Gastrocnemius medialis (tissue), 4 donors: Measurements from ENCODE around the gene ENHO.

Experiments used
- CTCF ChIP-seq, 5 experiments: fragments of 450-650 bp in 3 of 5; fragments of 200-600 bp in 2 of 5; sonication (generic) in 2 of 5; IDR thresholded peaks in 4 of 5; conservative IDR thresholded peaks in 1 of 5; 1 replicate in 4 of 5; 2 replicates in 1 of 5; pipeline ENCODE4 v1.5.1; 2016 to 2019; ENCODE audit warnings: antibody characterized with exemption in 5 of 5, mild to moderate bottlenecking in 3 of 5, moderate library complexity in 3 of 5
- POLR2A ChIP-seq, 2 donors: fragments of 450-650 bp; IDR thresholded peaks; one replicate each; pipeline ENCODE4 v1.6.1; 2017; ENCODE audit warnings: antibody characterized with exemption in 2 of 2, mild to moderate bottlenecking in 2 of 2, moderate library complexity in 2 of 2

GRCh38 chr9:34492051-34492450 is 30.7 kb downstream of the ENHO start:
- TF ChIP-seq CTCF (IDR thresholded peaks at IDR 0.05 in 4 of 5, conservative IDR thresholded peaks at IDR 0.05 in 1 of 5), result no peak
- TF ChIP-seq POLR2A (IDR thresholded peaks at IDR 0.05), result no peak
